MCF 10A (cell line): ENCODE measurements around the gene PDE7B. TPM values are rescaled to one million over a fixed set of nuclear protein-coding genes. Genes with fewer than 3 reads are reported as not detected.
"Not testable (repeated sequence)": the region's sequence is repeated elsewhere in the genome, so short reads cannot be mapped to it uniquely, and the experiment has no call there.

Source experiments
- BruUV-seq: library from RNA; stranded (reverse); fragments of 400-500 nt; replicated peaks from 2 replicates; lab custom pipeline; 2021; lab: Mats Ljungman, UMichigan
- CTCF ChIA-PET: fragments of 300-600 bp; sonication (Branson Sonifier 250); formaldehyde crosslinking; extraction: SDS; loops from one replicate; lab custom pipeline; 2021; ENCODE audit warnings: antibody characterized with exemption, inconsistent platforms; lab: Yijun Ruan, JAX
- POLR2A ChIA-PET: fragments of 300-600, 350-650 bp; sonication (Branson Sonifier 250); formaldehyde crosslinking; extraction: SDS; loops from one replicate; lab custom pipeline; 2020; ENCODE audit warnings: antibody characterized with exemption, inconsistent platforms; lab: Yijun Ruan, JAX
- DNase-seq: peaks from one replicate; pipeline ENCODE4 v3.0.0-alpha.2; 2018; ENCODE audit not compliant: unreplicated experiment
- H3K27ac Mint-ChIP-seq: one replicate; pipeline ENCODE4 v1.8.0; 2022; ENCODE audit warnings: mild to moderate bottlenecking, low read depth, mixed read lengths; ENCODE audit not compliant: unreplicated experiment
- H3K27me3 Mint-ChIP-seq: one replicate; pipeline ENCODE4 v1.8.0; 2022; ENCODE audit warnings: mixed read lengths; ENCODE audit not compliant: insufficient read depth, unreplicated experiment
- H3K36me3 Mint-ChIP-seq: one replicate; pipeline ENCODE4 v1.8.0; 2022; ENCODE audit warnings: mild to moderate bottlenecking, moderate library complexity, mixed read lengths; ENCODE audit not compliant: insufficient read depth, unreplicated experiment
- H3K4me1 Mint-ChIP-seq: one replicate; pipeline ENCODE4 v1.8.0; 2022; ENCODE audit warnings: mixed read lengths; ENCODE audit not compliant: insufficient read depth, unreplicated experiment
- H3K4me3 Mint-ChIP-seq: one replicate; pipeline ENCODE4 v1.8.0; 2022; ENCODE audit warnings: mild to moderate bottlenecking, moderate library complexity, mixed read lengths; ENCODE audit not compliant: unreplicated experiment
- H3K9me3 Mint-ChIP-seq: one replicate; pipeline ENCODE4 v1.8.0; 2022; ENCODE audit warnings: mixed read lengths; ENCODE audit not compliant: unreplicated experiment
- CTCF ChIP-seq: fragments of 200-600 bp; IDR thresholded peaks from one replicate; pipeline ENCODE4 v1.8.0; 2022; ENCODE audit warnings: antibody characterized with exemption, mild to moderate bottlenecking; ENCODE audit not compliant: unreplicated experiment
- intact Hi-C: fragments of 100-400 bp; cut with micrococcal nuclease; formaldehyde crosslinking; loops from 2 replicates; pipeline ENCODE4 v1.14.1; 2022
- total RNA-seq: library from RNA; stranded (reverse); gene quantifications from 2 replicates; pipeline ENCODE4 v1.2.3, GENCODE V29; 2022

Gene PDE7B
- total RNA-seq, 1 experiment from 2014 or later = 1.4 TPM

- no TSS peak for BruUV-seq
- Mint-ChIP-seq H3K9me3 (no peaks in the 10 kb centered on the region), H3K4me1 (no peaks in the 10 kb centered on the region), H3K4me3 (no peak overlapping the region), H3K27ac (no peak overlapping the region), H3K27me3 (no peaks in the 10 kb centered on the region), H3K36me3 (no peaks in the 10 kb centered on the region)
- intact Hi-C loops = no loop called here
- DNase-seq = no peak
- ChIA-PET POLR2A (no interaction called here), CTCF (no interaction called here)
- TF ChIP-seq CTCF = no peak
These were observed 8.9 kb downstream of the PDE7B start for GRCh38 chr6:135860361-135860760.

GRCh38 chr6:135861189-135861588, 9.7 kb downstream of the PDE7B start:
- POLR2A ChIA-PET = no interaction called here
- no peaks in the 10 kb centered on the region for H3K27me3 Mint-ChIP-seq
- H3K36me3 Mint-ChIP-seq = no peaks in the 10 kb centered on the region
- TF ChIP-seq CTCF = no peak
- no peaks in the 10 kb centered on the region for H3K4me1 Mint-ChIP-seq
- H3K4me3 Mint-ChIP-seq = no peak overlapping the region
- intact Hi-C loops = no loop called here
- H3K9me3 Mint-ChIP-seq = no peaks in the 10 kb centered on the region
- no peak overlapping the region for H3K27ac Mint-ChIP-seq
- no peak for DNase-seq
- BruUV-seq = no TSS peak
- CTCF ChIA-PET = no interaction called here

DNA sequence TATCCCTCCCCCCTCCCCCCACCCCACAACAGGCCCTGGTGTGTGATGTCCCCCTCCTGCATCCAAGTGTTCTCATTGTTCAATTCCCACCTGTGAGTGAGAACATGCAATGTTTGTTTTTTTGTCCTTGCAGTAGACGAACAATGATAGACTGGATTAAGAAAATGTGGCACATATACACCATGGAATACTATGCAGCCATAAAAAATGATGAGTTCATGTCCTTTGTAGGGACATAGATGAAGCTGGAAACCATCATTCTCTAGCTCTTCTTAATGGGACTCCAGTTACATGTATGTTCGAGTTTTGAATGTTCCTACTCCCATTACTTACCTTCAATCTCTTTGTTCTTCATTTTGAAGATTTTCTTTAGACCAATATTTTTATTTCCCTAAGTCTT, 13.4 kb downstream of the PDE7B start:
- not testable (repeated sequence) for H3K9me3 Mint-ChIP-seq

GRCh38 chr6:135866445-135867123, 15.1 kb downstream of the PDE7B start:
- intact Hi-C loops = no loop called here
- POLR2A ChIA-PET = no interaction called here
- CTCF ChIA-PET = interaction anchor here (1.0 to 1.7 kb wide), 2 partner anchors 73 to 360 kb away, joined by 5 to 6 read pairs; no protein-coding TSS in a partner anchor
- BruUV-seq = no TSS peak
- no peaks in the 10 kb centered on the region for H3K36me3 Mint-ChIP-seq
- peaks cover 18% of the 10 kb centered on the region for H3K4me1 Mint-ChIP-seq
- H3K27ac Mint-ChIP-seq = no peak overlapping the region
- no peaks in the 10 kb centered on the region for H3K9me3 Mint-ChIP-seq
- TF ChIP-seq CTCF = no peak
- no peak for DNase-seq
- no peaks in the 10 kb centered on the region for H3K27me3 Mint-ChIP-seq
- H3K4me3 Mint-ChIP-seq = no peak overlapping the region

More for the DNA sequence above, 13.4 kb downstream of the PDE7B start:
- H3K36me3 Mint-ChIP-seq, H3K27me3 Mint-ChIP-seq, intact Hi-C loops, BruUV-seq, H3K27ac Mint-ChIP-seq, H3K4me1 Mint-ChIP-seq, H3K4me3 Mint-ChIP-seq, DNase-seq: not testable (repeated sequence)
- ChIA-PET POLR2A (interaction anchor here (0.7 to 0.9 kb wide), 2 partner anchors 9 to 40 kb away, joined by 3 read pairs; no protein-coding TSS in a partner anchor), CTCF (interaction anchor here (0.7 kb wide), 1 partner anchor 414 kb away, joined by 5 read pairs; no protein-coding TSS in a partner anchor)
